HCT116 (cell line): Measurements from ENCODE around the gene GFPT2. TPM values are rescaled to one million over a fixed set of nuclear protein-coding genes. Genes with fewer than 3 reads are reported as not detected.

Source experiments
- ATAC-seq: fragments of 200-7000 bp; cut with Tn5 transposase; 2 replicates; pipeline ENCODE4 v1.9.1; 2020; ENCODE audit warnings: mild to moderate bottlenecking, moderate library complexity
- BruUV-seq: library from RNA; stranded (reverse); fragments of 400-500 nt; replicated peaks from 2 replicates; lab custom pipeline; 2021; lab: Mats Ljungman, UMichigan
- CTCF ChIA-PET: fragments of 300-600 bp; sonication (Branson Sonifier 250); formaldehyde crosslinking; loops from one replicate; lab custom pipeline; 2021; ENCODE audit warnings: antibody characterized with exemption; lab: Charles Lee
- POLR2A ChIA-PET: fragments of 300-600, 350-600 bp; sonication (Branson Sonifier 250); formaldehyde crosslinking; loops from one replicate; lab custom pipeline; 2021; ENCODE audit warnings: antibody characterized with exemption; lab: Charles Lee
- RAD21 ChIA-PET, 2 experiments: fragments of 300-600 bp; sonication (Branson Sonifier 250); formaldehyde crosslinking; loops; one replicate each; lab custom pipeline; 2023; ENCODE audit warnings: low total read pairs in 2 of 2; ENCODE audit not compliant: uncharacterized antibody in 2 of 2, unreplicated experiment in 2 of 2, low non-redundant PET in 1 of 2; lab: Charles Lee
- DNase-seq: peaks from one replicate; pipeline ENCODE4 v3.0.0-alpha.2; 2010; ENCODE audit warnings: low read depth, low spot score
- H2AFZ ChIP-seq: fragments of 200-600 bp; shearing (Covaris generic), sonication (generic); 2 replicates; pipeline ENCODE4 v1.6.1; 2017; ENCODE audit warnings: low read depth, mixed run types, mixed read lengths, antibody characterized with exemption, low read length; ENCODE audit not compliant: poor library complexity, severe bottlenecking
- H3K27ac ChIP-seq: 2 replicates; pipeline ENCODE4 v1.5.1; 2012; ENCODE audit warnings: low read depth, low read length
- H3K27me3 ChIP-seq: fragments of 200-600 bp; sonication (generic); 2 replicates; pipeline ENCODE4 v1.6.1; 2016; ENCODE audit warnings: mixed run types, low read length, mixed read lengths; ENCODE audit not compliant: insufficient read depth
- H3K36me3 ChIP-seq, 2 experiments: fragments of 200-500 bp in 1 of 2; fragments of 200-600 bp in 1 of 2; sonication (Bioruptor generic) in 1 of 2; sonication (generic) in 1 of 2; 2 replicates each; pipeline versions ENCODE4 v1.5.1 to v1.6.1; 2014 to 2016; ENCODE audit warnings: low read length in 2 of 2, inconsistent platforms in 1 of 2, mixed read lengths in 1 of 2, mixed run types in 1 of 2; ENCODE audit not compliant: insufficient read depth in 2 of 2, control insufficient read depth in 1 of 2
- H3K4me1 ChIP-seq, 2 experiments: fragments of 200-600 bp in 1 of 2; sonication (generic) in 1 of 2; 2 replicates each; pipeline versions ENCODE4 v1.5.1 to v1.6.1; 2012 to 2017; ENCODE audit warnings: low read length in 2 of 2, inconsistent platforms in 1 of 2, mild to moderate bottlenecking in 1 of 2, mixed read lengths in 1 of 2, mixed run types in 1 of 2, moderate library complexity in 1 of 2; ENCODE audit not compliant: insufficient read depth in 2 of 2, control insufficient read depth in 1 of 2
- H3K4me2 ChIP-seq: fragments of 200-600 bp; sonication (generic); 2 replicates; pipeline ENCODE4 v1.6.1; 2017; ENCODE audit warnings: mixed run types, low read length, mixed read lengths
- H3K4me3 ChIP-seq, 2 experiments: fragments of 200-600 bp in 1 of 2; sonication (generic) in 1 of 2; replicated peaks in 1 of 2; 2 replicates each; pipeline ENCODE4 v1.5.1; 2011 to 2016; ENCODE audit warnings: low read length in 2 of 2, control low read depth in 1 of 2, low read depth in 1 of 2, mild to moderate bottlenecking in 1 of 2, mixed read lengths in 1 of 2, mixed run types in 1 of 2
- H3K79me2 ChIP-seq: fragments of 200-600 bp; sonication (generic); 2 replicates; pipeline ENCODE4 v1.6.1; 2017; ENCODE audit warnings: mild to moderate bottlenecking, mixed run types, low read length, moderate library complexity, mixed read lengths; ENCODE audit not compliant: insufficient read depth
- H3K9ac ChIP-seq: fragments of 200-600 bp; sonication (generic); 2 replicates; pipeline ENCODE4 v1.6.1; 2016; ENCODE audit warnings: low read length, mixed read lengths
- H3K9me2 ChIP-seq: fragments of 200-600 bp; sonication (generic), shearing (Covaris generic); 2 replicates; pipeline ENCODE4 v1.6.1; 2017; ENCODE audit warnings: mixed run types, mild to moderate bottlenecking, moderate library complexity; ENCODE audit not compliant: insufficient read depth
- H3K9me3 ChIP-seq, 2 experiments: fragments of 200-500 bp in 1 of 2; fragments of 200-600 bp in 1 of 2; sonication (Bioruptor generic) in 1 of 2; sonication (generic) in 1 of 2; 2 replicates each; pipeline ENCODE4 v1.6.1; 2014 to 2017; ENCODE audit warnings: low read length in 2 of 2, mixed read lengths in 2 of 2, inconsistent platforms in 1 of 2, low read depth in 1 of 2, mild to moderate bottlenecking in 1 of 2, mixed run types in 1 of 2, moderate library complexity in 1 of 2; ENCODE audit not compliant: control insufficient read depth in 1 of 2, insufficient read depth in 1 of 2
- H4K20me1 ChIP-seq: fragments of 200-600 bp; sonication (generic), shearing (Covaris generic); 2 replicates; pipeline ENCODE4 v1.6.1; 2017; ENCODE audit warnings: mixed run types, mild to moderate bottlenecking, moderate library complexity; ENCODE audit not compliant: insufficient read depth
- CBX3 ChIP-seq: IDR thresholded peaks from 2 replicates; pipeline ENCODE4 v1.6.1; 2012; ENCODE audit warnings: low read depth
- CEBPB ChIP-seq: IDR thresholded peaks from 2 replicates; pipeline ENCODE4 v1.6.1; 2012; ENCODE audit warnings: low read depth
- EGR1 ChIP-seq: IDR thresholded peaks from 2 replicates; pipeline ENCODE4 v1.6.1; 2012; ENCODE audit warnings: low read depth
- FOSL1 ChIP-seq: IDR thresholded peaks from 2 replicates; pipeline ENCODE4 v1.6.1; 2012; ENCODE audit warnings: low read depth
- JUND ChIP-seq: IDR thresholded peaks from 2 replicates; pipeline ENCODE4 v1.6.1; 2012
- MAX ChIP-seq: IDR thresholded peaks from 2 replicates; pipeline ENCODE4 v1.6.1; 2012
- POLR2A ChIP-seq: IDR thresholded peaks from 2 replicates; pipeline ENCODE4 v1.7.0; 2011; ENCODE audit warnings: borderline replicate concordance; ENCODE audit not compliant: insufficient read depth, insufficient read length; ENCODE audit errors: extremely low read depth
- POLR2AphosphoS5 ChIP-seq: IDR thresholded peaks from 2 replicates; pipeline ENCODE4 v1.6.1; 2011; ENCODE audit warnings: mild to moderate bottlenecking, low read depth, low read length, moderate library complexity
- SIN3A ChIP-seq: IDR thresholded peaks from 2 replicates; pipeline ENCODE4 v1.6.1; 2012; ENCODE audit warnings: low read depth
- SP1 ChIP-seq: IDR thresholded peaks from 2 replicates; pipeline ENCODE4 v1.6.1; 2012; ENCODE audit warnings: low read depth
- intact Hi-C: fragments of 100-400 bp; cut with micrococcal nuclease; formaldehyde crosslinking; loops from 2 replicates; pipeline ENCODE4 v1.10.0; 2022
- total RNA-seq: library from RNA; stranded (reverse); gene quantifications from one replicate; pipeline ENCODE4 v1.2.1, GENCODE V29; 2021; ENCODE audit not compliant: unreplicated experiment

The GFPT2 gene
- total RNA-seq, 1 experiment from 2014 or later: 16.1 TPM

- no peaks in the 10 kb centered on the region for H3K9me2 ChIP-seq
- H3K27ac ChIP-seq: peak overlapping the region; percentile 52
- H3K4me2 ChIP-seq: peak overlapping the region; percentile 51
- CTCF ChIA-PET: interaction anchor here (0.8 to 2.7 kb wide), 9 partner anchors 8 to 143 kb away, joined by 3 to 7 read pairs (median 3); no protein-coding TSS in a partner anchor
- POLR2A ChIA-PET: interaction anchor here (0.7 kb wide), 1 partner anchor 432 kb away, joined by 4 read pairs; no protein-coding TSS in a partner anchor
- TF ChIP-seq SP1: peak; percentile 69
- TF ChIP-seq JUND: peak; percentile 72
- TF ChIP-seq CEBPB: peak; percentile 97
- peak; percentile 63; the same call in 1 of the 2 replicates for TF ChIP-seq CBX3
- peak; percentile 71 for TF ChIP-seq FOSL1
- TF ChIP-seq MAX: no peak
- TF ChIP-seq SIN3A: peak; percentile 61
- peak; percentile 44; the same call in 1 of the 2 replicates for TF ChIP-seq EGR1
- TF ChIP-seq POLR2AphosphoS5: 0 out of 2 replicates have a peak, but pooled peaks have one; percentile 28
- no peak for TF ChIP-seq POLR2A
- H3K4me3 ChIP-seq: no peak overlapping the region
- RAD21 ChIA-PET: interaction anchor here in 1 of 2 experiments (0.6 kb wide), 1 partner anchor 11 kb away, joined by 5 read pairs; no protein-coding TSS in a partner anchor
- H2AFZ ChIP-seq: no peak overlapping the region
- no peaks in the 10 kb centered on the region for H3K79me2 ChIP-seq
- peaks cover 45 to 58% of the 10 kb centered on the region in 2 experiments for H3K4me1 ChIP-seq
- H3K9ac ChIP-seq: no peak overlapping the region
- no peaks in the 10 kb centered on the region; a peak in 2 of 4 replicates for H3K36me3 ChIP-seq
- H4K20me1 ChIP-seq: no peaks in the 10 kb centered on the region
- no peaks in the 10 kb centered on the region for H3K9me3 ChIP-seq
- no peaks in the 10 kb centered on the region for H3K27me3 ChIP-seq
- intact Hi-C loops: loop anchor here (5.0 kb wide), 1 partner anchor 129 kb away; no protein-coding TSS in a partner anchor
- DNase-seq: peak; percentile 74
- BruUV-seq: no TSS peak
- peak; percentile 56 for ATAC-seq
Measured at GRCh38 chr5:180330810-180331646, 22.1 kb downstream of the GFPT2 start.
